ENCODE data around the gene FOXA3. TPM values are rescaled to one million over a fixed set of nuclear protein-coding genes. Genes with fewer than 3 reads are reported as not detected.

FOXA3 gene
- total and polyA plus RNA-seq, 9 donors, result 0.04 to 0.26 TPM; not detected in 7

DNA sequence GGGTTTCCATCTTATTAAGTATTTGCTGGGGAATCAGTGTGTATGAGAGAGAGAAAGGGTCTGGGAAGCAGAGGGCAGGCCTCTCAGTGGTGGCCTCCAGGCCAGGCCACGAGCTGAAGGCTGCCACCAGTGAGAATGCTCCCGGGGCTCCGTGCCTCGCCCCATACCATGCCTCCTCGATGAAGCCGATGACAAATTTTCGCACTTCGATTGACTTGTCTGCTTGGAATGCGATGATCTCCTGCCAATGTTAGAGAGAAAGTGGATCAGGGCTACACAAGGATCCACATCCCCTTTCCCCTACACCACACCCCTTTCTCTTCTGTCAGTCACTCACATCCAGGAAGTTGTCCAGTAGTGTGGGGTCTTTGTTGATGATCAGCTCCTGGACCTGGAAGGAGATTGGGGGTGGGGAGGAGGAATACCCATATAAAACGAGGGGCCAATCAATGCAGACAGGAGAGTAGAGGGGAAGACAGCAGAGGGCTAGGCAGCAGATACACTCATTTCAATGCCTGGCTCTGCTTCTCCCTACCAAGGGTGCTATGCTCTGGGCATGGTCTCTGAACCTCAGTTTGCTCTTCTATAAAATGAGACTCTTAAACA lies 11.9 kb upstream of the FOXA3 start:
- intact Hi-C loops (cut with DNase I), result loop anchor here in 1 of 4 donors (10.0 kb wide), 1 partner anchor 1123 kb away; no protein-coding TSS in a partner anchor
- no peak for DNase-seq
- H3K9me3 ChIP-seq, result no peaks in the 10 kb centered on the region
- WGBS, 3 donors, result 87 to 91% (median 90%) methylated on average over 10 of the region's 10 CpGs
- TF ChIP-seq POLR2A (IDR thresholded peaks at IDR 0.05) (no peak), EP300 (IDR thresholded peaks at IDR 0.05) (no peak)
- TF ChIP-seq, protein P1, sequence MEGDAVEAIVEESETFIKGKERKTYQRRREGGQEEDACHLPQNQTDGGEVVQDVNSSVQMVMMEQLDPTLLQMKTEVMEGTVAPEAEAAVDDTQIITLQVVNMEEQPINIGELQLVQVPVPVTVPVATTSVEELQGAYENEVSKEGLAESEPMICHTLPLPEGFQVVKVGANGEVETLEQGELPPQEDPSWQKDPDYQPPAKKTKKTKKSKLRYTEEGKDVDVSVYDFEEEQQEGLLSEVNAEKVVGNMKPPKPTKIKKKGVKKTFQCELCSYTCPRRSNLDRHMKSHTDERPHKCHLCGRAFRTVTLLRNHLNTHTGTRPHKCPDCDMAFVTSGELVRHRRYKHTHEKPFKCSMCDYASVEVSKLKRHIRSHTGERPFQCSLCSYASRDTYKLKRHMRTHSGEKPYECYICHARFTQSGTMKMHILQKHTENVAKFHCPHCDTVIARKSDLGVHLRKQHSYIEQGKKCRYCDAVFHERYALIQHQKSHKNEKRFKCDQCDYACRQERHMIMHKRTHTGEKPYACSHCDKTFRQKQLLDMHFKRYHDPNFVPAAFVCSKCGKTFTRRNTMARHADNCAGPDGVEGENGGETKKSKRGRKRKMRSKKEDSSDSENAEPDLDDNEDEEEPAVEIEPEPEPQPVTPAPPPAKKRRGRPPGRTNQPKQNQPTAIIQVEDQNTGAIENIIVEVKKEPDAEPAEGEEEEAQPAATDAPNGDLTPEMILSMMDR (IDR thresholded peaks at IDR 0.05), result no peak
- no peak overlapping the region for H3K27ac ChIP-seq
- H3K36me3 ChIP-seq, result no peaks in the 10 kb centered on the region
- H3K4me1 ChIP-seq (ENCODE audit: insufficient read depth), result no peaks in the 10 kb centered on the region
- no peak overlapping the region for H3K4me3 ChIP-seq
- no peaks in the 10 kb centered on the region for H3K27me3 ChIP-seq

DNA sequence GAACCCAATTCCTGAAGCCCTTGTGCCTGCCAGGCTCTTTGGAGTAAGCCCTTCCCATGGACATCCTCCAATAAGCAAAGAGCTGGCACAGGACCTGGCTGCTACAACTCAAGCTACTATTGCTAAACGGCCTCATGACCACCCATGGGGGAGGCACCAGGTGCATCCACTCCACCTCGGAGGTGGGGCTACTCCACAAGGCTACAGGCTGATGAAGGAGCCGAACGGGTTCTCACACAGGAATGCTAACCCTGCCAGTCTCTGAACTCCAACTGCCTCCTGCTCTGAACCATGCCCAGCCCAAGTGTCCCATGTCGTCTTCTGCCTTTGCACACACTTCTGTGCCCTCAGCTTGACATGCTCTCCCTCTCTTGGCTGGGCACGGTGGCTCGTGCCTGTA lies 11.1 kb upstream of the FOXA3 start:
- H3K27ac ChIP-seq, result no peak overlapping the region
- no peaks in the 10 kb centered on the region for H3K4me1 ChIP-seq (ENCODE audit: insufficient read depth)
- no peaks in the 10 kb centered on the region for H3K27me3 ChIP-seq
- H3K4me3 ChIP-seq, result no peak overlapping the region
- no peak for DNase-seq
- H3K9me3 ChIP-seq, result no peaks in the 10 kb centered on the region
- WGBS, 3 donors, result 59 to 73% (median 68%) methylated on average over 7 of the region's 7 CpGs
- H3K36me3 ChIP-seq, result no peaks in the 10 kb centered on the region
- intact Hi-C loops (cut with DNase I), result loop anchor here in 1 of 4 donors (10.0 kb wide), 1 partner anchor 1122 kb away; no protein-coding TSS in a partner anchor
- TF ChIP-seq EP300 (IDR thresholded peaks at IDR 0.05), result no peak
- TF ChIP-seq, protein P1 (IDR thresholded peaks at IDR 0.05), result no peak
- no peak for TF ChIP-seq POLR2A (IDR thresholded peaks at IDR 0.05)

DNA sequence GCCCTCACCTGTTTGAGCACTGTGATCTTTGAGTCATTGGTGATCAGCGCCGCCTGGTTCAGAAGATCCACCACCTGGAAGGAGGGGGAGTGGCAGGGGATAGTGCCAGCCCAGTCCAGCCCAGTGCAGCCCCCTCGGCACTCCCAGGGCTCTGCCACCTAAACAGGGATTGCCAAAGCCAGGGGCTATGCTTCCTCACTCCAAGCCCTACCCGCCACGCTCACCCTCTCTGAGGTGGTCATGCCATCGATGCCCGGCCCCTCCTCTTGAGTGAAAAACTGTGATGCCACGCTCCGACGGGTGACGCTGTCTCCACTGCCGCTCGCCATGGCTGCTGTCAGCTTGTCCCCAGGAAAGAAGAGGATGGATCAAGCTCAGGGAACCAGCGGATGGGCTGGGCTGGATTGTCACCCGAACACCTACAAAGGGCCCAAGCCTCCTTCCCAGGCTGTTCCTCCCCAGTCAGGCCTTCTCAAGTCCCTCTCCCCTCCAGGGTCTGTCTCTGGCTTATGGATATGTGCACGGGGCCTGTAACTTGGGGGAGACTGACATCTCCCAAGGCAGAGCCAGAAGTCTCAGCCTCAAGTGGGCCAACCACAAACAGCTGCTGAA lies 9.9 kb upstream of the FOXA3 start:
- Histone ChIP-seq H3K36me3 (no peaks in the 10 kb centered on the region), H3K27ac (no peak overlapping the region), H3K27me3 (no peaks in the 10 kb centered on the region), H3K9me3 (no peaks in the 10 kb centered on the region), H3K4me3 (no peak overlapping the region), H3K4me1 (ENCODE audit: insufficient read depth) (no peaks in the 10 kb centered on the region)
- intact Hi-C loops (cut with DNase I), result loop anchor here in 1 of 4 donors (10.0 kb wide), 1 partner anchor 1121 kb away; no protein-coding TSS in a partner anchor
- no peak for DNase-seq
- 93 to 94% (median 93%) methylated on average over 16 of the region's 16 CpGs for WGBS, 3 donors
- TF ChIP-seq, protein P1 (IDR thresholded peaks at IDR 0.05), result no peak
- TF ChIP-seq EP300 (IDR thresholded peaks at IDR 0.05) (no peak), POLR2A (IDR thresholded peaks at IDR 0.05) (no peak)

DNA sequence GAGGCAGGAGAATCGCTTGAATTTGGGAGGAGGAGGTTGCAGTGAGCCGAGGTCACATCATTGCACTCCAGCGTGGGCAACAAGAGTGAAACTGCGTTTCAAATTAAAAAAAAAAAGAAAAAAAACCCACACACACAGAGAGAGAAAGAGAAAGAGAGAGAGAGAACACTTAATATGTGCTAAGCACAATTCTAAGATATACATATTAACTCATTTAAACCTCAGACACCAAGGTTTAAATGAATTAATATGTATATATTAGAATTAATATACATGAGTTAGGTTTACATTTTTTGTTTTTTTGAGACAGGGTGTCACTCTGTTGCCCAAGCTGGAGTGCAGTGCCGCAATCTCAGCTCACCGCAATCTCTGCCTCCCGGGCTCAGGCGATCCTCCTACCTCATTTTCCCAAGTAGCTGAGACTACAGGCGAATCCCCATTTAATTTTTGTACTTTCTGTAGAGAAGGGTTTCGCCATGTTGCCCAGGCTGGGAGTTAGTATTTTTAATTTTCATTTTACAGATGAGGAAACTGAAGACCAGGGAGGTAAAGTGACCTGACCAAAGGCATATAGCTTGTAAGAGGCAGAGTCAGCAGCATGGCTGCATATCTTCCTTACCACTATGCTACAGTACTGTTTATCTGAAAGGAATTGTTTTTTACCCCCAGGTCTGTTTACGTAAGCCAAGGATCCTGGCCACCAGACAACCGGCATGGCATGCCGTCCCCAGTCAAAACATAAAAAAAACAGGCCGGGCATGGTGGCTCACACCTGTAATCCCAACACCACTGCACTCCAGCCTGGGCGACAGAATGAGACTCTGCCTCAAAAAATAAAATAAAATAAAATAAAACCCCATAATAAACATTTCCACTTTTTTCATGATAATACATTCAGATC lies 3.5 kb upstream of the FOXA3 start:
- Histone ChIP-seq H3K4me1 (ENCODE audit: insufficient read depth) (peaks cover 4% of the 10 kb centered on the region), H3K4me3 (no peak overlapping the region), H3K27ac (no peak overlapping the region), H3K36me3 (no peaks in the 10 kb centered on the region), H3K27me3 (peaks cover 7% of the 10 kb centered on the region), H3K9me3 (no peaks in the 10 kb centered on the region)
- no peak for TF ChIP-seq POLR2A (IDR thresholded peaks at IDR 0.05)
- TF ChIP-seq EP300 (IDR thresholded peaks at IDR 0.05), result no peak
- TF ChIP-seq, protein P1 (IDR thresholded peaks at IDR 0.05), result no peak
- WGBS, 3 donors, result 75 to 89% (median 84%) methylated on average over 15 of the region's 15 CpGs
- DNase-seq, result no peak
- intact Hi-C loops (cut with DNase I), result no loop called here
